GM21390 (cell line): ENCODE data around the gene AKR1A1.
A peak's percentile ranks its signal among the peaks of the same experiment; 100 is the strongest.
"Not testable (repeated sequence)": the region's sequence is repeated elsewhere in the genome, so short reads cannot be mapped to it uniquely, and the experiment has no call there.

Experiments used
- ATAC-seq: cut with Tn5 transposase; IDR thresholded peaks from one replicate; pipeline ENCODE4 v1.9.1; 2021; ENCODE audit not compliant: unreplicated experiment

Gene AKR1A1

GRCh38 chr1:45523516-45523915, 27.1 kb upstream of the AKR1A1 start:
- not testable (repeated sequence) for ATAC-seq

GRCh38 chr1:45523975-45524374, 26.7 kb upstream of the AKR1A1 start:
- not testable (repeated sequence) for ATAC-seq

- ATAC-seq = no peak
Observed at GRCh38 chr1:45526135-45526644, 24.4 kb upstream of the AKR1A1 start.

GRCh38 chr1:45530632-45531135, 19.9 kb upstream of the AKR1A1 start:
- no peak for ATAC-seq

- no peak for ATAC-seq
Observed at GRCh38 chr1:45531873-45532272, 18.8 kb upstream of the AKR1A1 start.

- no peak for ATAC-seq
Observed at GRCh38 chr1:45535988-45536766, 14.4 kb upstream of the AKR1A1 start.

GRCh38 chr1:45536886-45537285, 13.7 kb upstream of the AKR1A1 start:
- ATAC-seq = no peak

GRCh38 chr1:45541193-45541592, 9.4 kb upstream of the AKR1A1 start:
- no peak for ATAC-seq

- ATAC-seq = no peak
Observed at GRCh38 chr1:45542591-45542990, 8.0 kb upstream of the AKR1A1 start.

- no peak for ATAC-seq
Observed at GRCh38 chr1:45543581-45544417, 6.8 kb upstream of the AKR1A1 start.

GRCh38 chr1:45544530-45544929, 6.1 kb upstream of the AKR1A1 start:
- ATAC-seq = no peak

GRCh38 chr1:45545019-45545493, 5.6 kb upstream of the AKR1A1 start:
- peak; percentile 69 for ATAC-seq

GRCh38 chr1:45545553-45546310, 4.9 kb upstream of the AKR1A1 start:
- ATAC-seq = no peak

- no peak for ATAC-seq
Observed at GRCh38 chr1:45551684-45552083, 1.1 kb downstream of the AKR1A1 start.

GRCh38 chr1:45552331-45552730, 1.7 kb downstream of the AKR1A1 start:
- ATAC-seq = no peak

GRCh38 chr1:45554198-45554597, 3.6 kb downstream of the AKR1A1 start:
- no peak for ATAC-seq

- no peak for ATAC-seq
Observed at GRCh38 chr1:45557422-45557944, 6.9 kb downstream of the AKR1A1 start.

GRCh38 chr1:45563843-45564242, 13.2 kb downstream of the AKR1A1 start:
- no peak for ATAC-seq

GRCh38 chr1:45566722-45567121, 16.1 kb downstream of the AKR1A1 start:
- no peak for ATAC-seq

- no peak for ATAC-seq
Observed at GRCh38 chr1:45567911-45568310, 17.3 kb downstream of the AKR1A1 start.

GRCh38 chr1:45568421-45568820, 17.8 kb downstream of the AKR1A1 start:
- ATAC-seq = no peak
